ENCODE results near the gene CXorf65.

The CXorf65 gene

DNA sequence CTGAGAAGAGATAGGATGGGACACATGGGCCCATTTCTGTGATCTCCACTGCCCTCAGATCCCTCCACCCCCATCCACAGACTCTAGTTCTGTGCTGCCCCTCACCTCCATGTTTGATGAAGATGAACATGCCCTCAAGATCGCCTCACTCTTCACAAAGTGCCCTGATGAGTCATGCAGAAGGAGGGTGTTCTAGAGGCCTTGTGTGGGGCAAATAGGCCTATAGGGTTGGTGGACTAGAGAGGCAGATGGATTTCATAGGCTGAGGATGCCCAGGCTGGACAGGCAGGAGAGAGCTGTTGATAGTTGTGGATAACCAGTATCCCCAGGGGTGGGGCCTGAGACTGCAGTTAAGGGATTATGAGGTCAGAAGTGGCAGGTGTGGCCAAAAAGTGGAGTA, at the start of gene CXorf65:
Gene CXorf65, minus strand, starts transcription at position 314 of the 400 bp plus-strand sequence. Its CDS starts 184 bp downstream, at position 130.
- peak; percentile 48 for DNase-seq

DNA sequence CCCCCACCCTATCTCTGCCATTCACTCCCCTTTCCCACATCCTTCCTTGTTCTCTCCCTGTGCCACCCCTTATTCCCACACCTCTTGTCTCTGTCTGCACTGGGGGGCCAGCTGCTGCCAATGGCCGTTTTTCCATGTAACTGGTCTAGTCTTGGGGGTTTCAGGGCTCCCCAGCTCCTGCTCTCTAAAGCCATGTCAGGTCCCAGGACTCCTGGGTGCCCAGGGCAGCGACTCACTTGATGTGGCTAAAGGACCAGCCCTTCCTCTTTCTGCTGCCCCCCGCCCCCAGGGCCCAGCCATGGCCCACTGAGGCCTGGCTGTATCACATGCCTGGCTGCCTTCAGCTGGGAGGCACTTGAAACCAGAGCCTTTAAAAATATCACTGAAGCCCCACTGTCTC, 48.1 kb upstream of the CXorf65 start:
- DNase-seq = no peak

DNA sequence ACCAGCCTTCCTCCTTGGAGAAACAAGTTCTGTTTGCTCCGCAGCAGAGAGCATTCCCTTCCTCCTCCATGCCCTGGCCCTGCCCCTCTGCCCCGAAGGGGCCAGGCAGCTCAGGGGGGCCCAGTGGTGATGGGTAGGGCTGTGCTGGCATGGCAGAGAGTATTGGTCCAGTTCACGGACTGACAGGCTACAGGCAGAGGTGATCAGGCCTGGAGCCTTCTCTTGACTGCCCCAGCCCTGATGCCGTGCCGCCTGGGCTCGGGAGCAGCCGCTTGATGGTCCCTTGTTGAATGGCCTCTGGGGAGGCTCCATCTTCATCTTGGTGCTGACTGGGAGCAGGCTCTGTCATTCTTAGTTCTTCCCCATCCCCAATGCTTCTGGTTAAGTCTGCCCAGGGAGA, 47.7 kb upstream of the CXorf65 start:
- no peak for DNase-seq

DNA sequence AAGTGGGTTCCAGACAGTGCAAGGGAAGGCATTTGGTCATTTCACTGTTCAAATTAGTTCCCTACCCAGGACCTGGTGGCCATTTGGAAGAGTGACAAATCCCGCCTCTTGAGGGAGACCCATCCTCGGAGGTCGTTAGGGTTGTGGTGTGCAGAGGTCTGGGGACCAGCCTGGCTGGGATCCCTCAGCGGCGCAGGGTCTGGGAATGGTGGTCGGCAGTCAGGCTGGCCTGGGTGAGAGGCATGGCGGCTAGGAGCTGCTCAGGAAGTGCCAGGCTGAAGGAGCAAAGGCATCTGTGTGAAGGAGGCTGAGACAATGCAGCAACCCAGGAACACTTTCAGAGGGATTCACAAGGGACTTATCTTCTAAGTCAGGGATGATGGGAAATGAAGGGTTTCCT, 44.8 kb upstream of the CXorf65 start:
- DNase-seq = no peak

DNA sequence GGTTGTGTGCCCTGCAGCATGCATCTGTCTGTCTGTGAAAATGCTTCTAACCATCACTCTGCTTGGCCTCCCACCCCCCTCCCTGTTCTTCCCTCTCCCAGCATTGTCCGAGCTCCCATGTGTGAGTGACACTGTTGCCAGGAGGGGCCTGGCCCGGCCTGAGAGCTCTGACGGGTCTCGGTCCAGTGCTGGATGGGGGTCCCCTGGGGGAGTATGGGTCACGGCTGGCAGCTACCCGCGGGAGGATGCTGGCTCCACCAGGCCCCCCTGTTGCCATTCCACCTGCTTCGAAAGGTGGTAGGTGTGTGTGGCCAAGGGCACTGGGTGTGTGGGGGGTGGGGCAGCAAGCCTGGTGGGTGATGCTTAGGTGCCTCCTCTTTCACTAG, 41.7 kb upstream of the CXorf65 start:
- no peak for DNase-seq

DNA sequence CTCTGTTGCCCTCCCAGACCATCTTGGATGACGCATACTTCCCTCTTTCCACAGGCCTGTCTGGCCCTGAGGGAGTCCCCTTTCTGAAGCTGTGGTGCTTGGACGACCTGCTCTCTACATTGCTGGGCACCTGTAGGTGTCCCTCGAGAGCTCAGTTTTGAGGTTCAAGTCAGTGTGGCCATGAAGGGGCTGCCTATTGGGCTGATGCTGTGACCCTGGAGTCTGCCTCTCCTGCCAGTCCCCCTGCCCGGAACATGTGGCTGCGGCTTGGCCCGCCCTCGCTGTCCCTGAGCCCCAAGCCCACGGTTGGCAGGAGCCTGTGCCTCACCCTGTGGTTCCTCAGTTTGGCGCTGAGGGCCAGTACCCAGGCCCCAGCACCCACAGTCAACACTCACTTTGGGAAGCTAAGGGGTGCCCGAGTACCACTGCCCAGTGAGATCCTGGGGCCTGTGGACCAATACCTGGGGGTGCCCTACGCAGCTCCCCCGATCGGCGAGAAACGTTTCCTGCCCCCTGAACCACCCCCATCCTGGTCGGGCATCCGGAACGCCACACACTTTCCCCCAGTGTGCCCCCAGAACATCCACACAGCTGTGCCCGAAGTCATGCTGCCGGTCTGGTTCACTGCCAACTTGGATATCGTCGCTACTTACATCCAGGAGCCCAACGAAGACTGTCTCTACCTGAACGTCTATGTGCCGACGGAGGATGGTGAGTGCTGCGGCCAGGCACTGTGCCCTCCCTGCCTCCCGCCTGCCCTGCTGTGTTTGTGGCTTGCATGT, 41.1 kb upstream of the CXorf65 start:
- no peak for DNase-seq

DNA sequence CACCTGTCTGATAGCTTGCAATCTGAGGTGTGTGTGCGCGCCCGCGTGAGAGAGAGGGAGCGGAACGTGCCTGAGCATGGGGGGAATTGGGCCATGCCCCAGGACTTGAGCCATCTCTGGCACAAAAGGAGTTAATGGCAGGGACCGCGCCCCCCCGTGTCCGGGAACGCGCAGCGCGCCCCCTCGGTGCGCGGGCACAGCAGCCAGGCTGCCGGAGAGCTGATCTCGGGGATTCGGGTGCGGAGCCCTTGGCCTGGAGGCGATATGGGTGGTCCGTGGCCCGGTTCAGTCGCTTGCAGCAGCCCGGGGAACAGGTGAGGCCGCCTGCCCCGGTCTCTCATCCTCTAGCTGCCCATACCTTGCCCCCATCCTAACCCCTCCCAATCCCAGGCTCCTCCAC, 38.1 kb upstream of the CXorf65 start, which contains the start of gene NLGN3:
Gene NLGN3, plus strand, starts transcription at position 191 of the 400 bp plus-strand sequence. CDS start 2,909 bp downstream, outside the sequence.
- no peak for DNase-seq

DNA sequence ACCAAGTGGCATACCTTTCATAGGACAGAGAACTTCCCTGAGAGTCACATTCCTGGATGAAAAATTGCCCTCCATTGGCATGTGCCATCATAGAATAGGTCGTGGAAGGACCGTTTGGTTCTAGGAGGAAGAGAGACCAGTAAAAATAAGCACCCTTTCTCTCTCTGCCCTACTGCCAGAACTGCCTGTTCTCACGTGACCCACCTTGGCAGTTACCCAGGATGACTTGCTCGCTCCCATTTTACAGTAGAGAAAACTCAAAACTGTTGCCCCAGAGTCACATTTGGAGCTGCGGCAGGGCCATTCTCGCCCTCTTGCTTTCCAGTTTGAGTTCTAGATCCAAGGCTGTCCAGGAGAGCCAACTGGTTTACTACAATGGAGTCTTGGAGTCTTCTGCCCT, 37.0 kb upstream of the CXorf65 start:
- DNase-seq = no peak

DNA sequence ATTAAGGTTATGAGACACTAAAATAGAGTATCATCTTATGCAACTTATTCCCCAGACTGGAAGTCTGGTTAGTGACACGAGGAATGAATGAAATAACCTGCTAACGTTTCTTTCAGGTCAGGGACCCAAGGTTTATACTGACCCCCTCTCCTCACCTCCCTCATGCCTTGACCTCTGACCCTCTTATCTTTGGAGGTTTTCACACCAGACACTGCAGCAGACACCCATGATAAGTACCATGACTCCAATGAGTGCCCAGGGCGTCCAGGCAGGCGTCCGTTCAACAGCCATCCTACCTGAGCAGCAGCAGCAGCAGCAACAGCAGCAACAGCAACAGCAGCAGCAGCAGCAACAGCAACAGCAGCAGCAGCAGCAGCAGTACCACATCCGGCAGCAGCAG, 33.9 kb upstream of the CXorf65 start:
- DNase-seq = no peak

DNA sequence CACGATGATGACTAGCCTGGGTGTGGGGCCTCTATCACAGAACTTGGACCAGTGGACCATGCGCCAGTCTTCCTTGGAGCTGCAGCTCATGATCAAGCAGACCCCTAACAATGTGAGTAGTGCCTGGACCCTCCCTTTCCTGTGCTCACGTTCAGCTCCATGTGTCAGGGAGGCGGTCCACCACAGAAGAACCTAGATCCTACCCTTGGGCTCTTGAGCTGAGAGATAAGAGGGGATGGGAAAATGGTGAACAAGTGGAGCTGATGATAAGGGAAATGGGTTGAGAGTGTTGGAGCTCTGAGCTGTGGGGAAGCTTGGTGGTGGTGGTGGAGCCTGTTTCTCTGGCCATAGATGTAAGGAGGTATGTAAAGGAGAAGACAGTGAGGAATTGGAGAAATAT, 25.0 kb upstream of the CXorf65 start:
- no peak for DNase-seq

DNA sequence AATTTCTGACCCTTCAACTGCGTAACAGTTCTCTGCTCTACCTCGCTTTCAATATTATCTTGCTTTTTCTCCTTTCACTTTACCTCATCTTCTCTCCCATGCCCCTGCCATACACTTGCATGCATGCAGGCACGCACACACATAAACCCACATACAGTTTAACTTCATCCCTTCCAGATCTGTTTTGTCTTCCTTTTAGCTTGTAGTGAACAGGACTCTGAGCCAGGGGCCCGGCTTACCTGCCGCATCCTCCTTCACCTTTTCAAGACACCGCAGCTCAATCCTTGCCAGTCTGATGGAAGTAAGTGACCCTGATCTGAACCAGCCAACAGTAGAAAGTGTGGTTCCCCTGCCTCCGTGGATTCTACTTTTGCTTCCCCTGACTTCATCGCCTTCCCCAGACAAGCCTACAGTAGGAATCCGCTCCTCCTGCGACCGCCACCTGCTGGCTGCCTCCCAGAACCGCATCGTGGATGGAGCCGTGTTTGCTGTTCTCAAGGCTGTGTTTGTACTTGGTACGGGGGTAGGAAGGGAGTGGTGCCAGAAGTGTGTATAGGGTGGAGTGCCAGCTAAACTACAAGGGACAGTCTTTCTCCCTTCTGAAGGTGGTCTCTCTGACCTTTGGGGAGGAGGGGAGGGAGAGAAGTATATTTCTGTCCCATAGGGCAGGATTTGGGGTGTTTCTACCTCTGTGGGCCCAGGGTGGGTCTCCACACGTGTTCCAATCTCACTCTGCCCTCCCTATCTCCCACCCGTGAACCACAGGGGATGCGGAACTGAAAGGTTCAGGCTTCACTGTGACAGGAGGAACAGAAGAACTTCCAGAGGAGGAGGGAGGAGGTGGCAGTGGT, 22.6 kb upstream of the CXorf65 start:
- peak; percentile 82 for DNase-seq

DNA sequence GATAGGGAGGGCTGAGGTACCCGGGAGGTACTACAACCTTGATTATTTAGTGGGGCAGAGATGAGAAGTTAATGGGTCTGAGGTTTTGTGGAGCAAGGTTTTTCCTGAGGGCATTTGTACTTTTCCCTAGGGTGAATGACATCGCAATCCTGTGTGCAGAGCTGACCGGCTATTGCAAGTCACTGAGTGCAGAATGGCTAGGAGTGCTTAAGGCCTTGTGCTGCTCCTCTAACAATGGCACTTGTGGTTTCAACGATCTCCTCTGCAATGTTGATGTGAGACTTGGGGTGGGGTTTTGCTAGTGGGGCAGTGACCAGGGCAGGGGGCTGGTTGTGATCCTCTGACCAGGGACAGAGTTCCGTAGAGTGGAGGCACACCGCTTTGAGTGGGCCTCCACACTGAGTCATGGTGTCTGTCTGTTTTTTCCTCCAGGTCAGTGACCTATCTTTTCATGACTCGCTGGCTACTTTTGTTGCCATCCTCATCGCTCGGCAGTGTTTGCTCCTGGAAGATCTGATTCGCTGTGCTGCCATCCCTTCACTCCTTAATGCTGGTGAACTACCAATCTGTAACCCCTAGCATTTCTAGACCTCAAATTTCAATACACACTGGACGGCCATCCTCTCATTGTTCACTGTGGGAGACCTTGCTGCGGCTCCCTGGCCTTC, 21.8 kb upstream of the CXorf65 start:
- DNase-seq = no peak

DNA sequence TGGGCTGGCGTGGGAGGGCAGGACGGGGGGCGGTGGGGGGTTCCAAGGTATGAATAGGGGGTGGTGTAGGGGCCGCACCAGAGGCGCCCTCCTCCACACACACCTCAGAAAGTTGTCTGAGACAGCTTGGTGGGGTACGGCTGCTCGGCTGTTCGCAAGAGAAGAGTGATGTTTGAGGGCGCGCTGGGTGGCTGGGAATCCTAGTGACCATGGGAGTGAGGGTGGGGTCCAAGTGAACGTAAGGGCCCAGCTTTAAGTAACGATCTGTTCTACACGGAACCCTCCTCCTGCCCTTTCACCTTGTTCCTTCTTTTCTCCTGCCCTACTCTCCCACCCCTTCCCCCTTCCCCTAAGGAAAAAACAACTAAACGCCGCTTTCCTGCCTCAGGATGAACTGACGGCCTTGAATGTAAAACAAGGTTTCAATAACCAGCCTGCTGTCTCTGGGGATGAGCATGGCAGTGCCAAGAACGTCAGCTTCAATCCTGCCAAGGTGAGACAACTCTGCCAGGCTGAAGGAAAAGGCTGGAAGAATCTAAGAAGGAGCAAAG, 12.5 kb upstream of the CXorf65 start:
- DNase-seq = no peak

DNA sequence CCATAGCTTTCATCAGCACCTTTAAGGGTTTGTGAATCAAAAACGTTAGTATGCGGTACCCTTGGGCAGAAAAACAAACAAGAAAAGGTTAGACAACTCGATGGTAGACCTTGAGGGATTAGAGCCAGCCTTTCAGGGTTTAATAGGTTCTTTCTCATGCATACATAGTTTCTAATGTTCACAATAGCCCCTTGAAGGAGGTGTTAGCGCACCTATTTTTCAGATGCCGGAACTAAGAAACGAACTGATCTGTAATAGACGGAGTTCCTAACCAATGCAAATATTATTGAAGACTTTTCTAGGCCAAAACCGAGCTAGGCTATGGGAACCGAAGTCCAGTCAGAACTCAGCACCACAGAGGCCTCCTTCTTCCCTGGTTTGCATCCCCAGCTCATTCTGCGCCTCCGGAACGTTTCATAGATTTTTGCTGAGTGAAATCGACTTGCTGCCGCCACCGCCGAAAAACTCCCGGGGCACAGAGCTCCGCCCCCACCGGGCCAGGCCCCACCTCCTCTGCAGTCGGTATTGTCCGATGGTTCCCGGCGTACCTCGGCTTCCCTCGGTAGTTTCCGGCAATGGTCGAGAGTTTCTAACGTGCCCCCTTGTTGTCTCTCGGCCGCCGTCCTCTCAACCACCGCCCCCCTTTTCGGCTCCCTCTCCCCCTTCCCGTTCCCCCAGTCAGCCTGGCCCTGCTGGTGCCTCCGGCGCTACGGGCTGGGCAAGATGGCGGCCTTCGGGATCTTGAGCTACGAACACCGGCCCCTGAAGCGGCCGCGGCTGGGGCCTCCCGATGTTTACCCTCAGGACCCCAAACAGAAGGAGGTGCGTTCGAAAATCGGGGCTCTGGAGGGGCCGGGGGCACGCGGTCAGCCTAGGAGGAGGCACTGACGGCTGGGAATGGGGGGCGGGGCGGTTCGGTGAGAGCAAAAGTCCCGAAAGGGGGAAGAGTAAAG, 11.8 kb upstream of the CXorf65 start, which contains the start of gene MED12:
Gene MED12, plus strand, starts transcription at position 565 of the 953 bp plus-strand sequence. Its CDS starts 159 bp downstream, at position 724.
- DNase-seq = peak; percentile 86

DNA sequence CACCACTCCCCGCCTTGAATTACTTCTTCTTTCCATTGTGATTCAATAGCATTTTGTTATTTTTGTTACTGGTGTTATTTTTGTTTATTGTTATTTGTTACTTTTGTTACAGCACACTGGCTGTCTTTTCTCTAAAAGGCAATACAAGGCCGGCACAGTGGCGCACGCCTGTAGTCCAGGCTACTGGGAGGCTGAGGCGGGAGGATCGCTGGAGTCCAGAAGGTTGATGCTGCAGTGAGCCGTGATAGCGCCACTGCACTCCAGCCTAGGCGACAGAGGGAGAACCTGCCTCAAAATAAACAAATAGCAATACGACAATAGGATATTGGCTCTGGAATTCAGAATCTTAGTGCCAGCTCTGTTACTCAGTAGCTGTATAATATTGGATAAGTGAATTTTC, 10.8 kb upstream of the CXorf65 start:
- no peak for DNase-seq

DNA sequence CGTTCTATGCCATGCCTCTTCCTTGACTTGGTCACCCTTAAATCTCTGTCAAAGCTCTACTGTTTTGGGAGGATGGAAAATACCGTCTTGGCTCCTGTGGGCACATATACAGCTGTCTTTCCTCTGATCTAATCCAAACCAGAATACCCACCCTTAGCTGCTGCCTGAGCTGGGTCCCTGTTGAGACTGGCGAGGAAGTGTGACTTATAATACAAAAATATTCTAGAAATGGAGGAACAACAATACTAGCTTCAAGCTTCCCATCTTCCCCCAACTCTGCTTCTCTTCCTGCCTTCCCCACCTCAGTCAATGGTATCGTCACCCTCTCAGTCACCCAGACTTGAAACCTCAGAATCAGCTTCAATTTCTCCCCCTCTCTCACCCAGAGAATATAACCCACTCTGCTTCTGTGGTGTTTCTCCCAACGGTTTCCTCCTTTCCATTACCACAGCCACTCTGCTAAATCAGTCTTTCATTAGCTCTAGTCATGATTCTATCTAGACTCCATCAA, 5.4 kb upstream of the CXorf65 start:
- peak; percentile 61 for DNase-seq

DNA sequence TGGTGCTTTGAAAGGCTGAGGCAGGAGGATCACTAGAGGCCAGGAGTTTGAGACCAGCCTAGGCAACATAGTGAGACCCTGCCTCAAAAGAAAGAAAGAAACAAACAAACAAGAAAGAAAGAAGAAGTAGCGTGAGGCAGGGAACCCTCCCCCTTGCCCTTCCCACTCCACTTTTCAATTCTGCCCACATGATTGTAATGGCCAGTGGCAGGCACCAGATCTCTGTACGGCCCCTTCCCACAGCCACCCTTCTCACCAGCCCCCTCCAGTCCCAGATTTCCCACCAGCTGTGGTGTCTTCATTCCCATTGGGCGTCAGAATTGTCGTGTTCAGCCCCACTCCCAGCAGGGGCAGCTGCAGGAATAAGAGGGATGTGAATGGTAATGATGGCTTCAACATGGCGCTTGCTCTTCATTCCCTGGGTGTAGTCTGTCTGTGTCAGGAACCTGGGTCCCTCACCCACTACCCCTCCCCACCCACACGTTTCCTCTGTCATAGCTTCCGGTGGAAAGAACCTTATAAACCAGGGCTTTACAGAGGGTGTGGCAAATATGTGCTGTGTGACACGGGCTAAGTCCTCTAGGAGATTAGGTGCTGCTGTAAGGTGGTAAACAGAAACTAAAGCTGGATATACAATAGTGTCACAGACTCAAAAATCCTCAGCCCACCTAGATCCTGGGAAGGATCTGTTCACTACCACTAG, 4.8 kb upstream of the CXorf65 start, which contains the start of gene IL2RG:
Gene IL2RG, minus strand, starts transcription at position 437 of the 703 bp plus-strand sequence. Its CDS starts 38 bp downstream, at position 399.
- peak; percentile 90 for DNase-seq

DNA sequence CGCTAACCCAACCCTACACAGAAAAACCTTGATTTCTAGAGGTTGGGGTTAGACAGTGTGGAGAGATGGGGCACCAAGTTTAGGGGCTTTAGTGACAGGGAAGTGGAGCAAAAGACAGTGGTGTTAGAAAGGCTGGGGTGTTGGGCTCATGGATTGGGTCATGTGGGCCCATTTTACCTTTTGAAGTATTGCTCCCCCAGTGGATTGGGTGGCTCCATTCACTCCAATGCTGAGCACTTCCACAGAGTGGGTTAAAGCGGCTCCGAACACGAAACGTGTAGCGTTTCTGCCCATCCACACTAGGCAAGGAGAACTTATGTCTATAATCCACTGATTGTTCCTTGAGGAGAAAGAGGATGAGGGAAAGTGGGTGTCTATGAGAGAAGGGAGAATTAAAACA, 2.5 kb upstream of the CXorf65 start:
- peak; percentile 37 for DNase-seq

DNA sequence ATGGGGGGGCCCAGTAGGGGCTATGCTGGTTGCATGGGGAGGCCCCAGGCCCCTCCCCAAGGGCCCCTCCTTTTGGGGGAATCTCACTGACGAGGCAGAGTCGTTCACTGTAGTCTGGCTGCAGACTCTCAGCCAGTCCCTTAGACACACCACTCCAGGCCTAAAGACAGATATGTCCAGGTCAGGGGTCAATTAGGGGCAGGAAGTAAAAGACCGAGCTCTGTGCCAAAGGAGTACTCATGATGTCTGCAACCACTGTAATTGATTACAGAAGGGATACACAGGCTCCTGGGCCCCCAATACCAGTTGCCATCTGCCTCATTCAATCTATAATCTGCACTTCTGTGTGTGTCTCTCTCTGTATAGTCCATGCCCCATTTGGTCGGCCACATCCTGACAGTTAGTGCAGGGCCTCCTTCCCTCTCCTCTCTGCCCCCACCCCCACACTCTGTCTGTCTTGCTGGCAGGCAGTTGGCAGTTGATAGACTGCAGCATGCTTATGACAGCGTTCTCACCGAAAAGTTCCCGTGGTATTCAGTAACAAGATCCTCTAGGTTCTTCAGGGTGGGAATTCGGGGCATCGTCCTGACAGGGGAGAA, 1.3 kb upstream of the CXorf65 start:
- DNase-seq = peak; percentile 54

DNA sequence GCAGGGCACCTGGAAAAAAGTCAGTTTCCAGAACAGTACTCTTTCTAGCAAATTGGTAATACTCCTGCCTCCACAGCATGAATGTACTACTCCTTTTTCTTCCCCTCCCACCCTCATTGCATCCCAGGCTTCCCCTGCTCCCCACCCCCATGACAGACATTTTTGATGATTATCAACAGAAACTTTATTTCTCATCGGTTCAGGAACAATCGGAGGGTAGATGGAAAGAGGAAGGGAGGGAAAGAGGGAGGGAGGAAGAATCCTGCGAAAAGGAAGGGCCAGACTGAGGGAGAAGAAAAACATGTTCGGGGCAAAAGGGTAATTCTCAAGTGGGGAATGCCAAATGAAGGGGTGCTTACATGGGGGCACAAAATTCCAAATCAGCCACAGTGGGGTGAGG, 705 bp upstream of the CXorf65 start:
- no peak for DNase-seq

All from CD4-positive, alpha-beta T cell treated with Interleukin-12 subunit alpha and Interleukin-12 subunit beta, for 1 hour (primary cell).